Esophagus mucosa (tissue), 1 donor: ENCODE data around the gene KANK3. TPM values are rescaled to one million over a fixed set of nuclear protein-coding genes. Genes with fewer than 3 reads are reported as not detected.
"Not testable (repeated sequence)": the region's sequence is repeated elsewhere in the genome, so short reads cannot be mapped to it uniquely, and the experiment has no call there.

Experiments
- ATAC-seq: fragments of 200-7000 bp; cut with Tn5 transposase; one replicate; pipeline ENCODE4 v1.9.1; 2020
- total RNA-seq: library from RNA; stranded (reverse); gene quantifications from one replicate; pipeline ENCODE4 v1.2.4, GENCODE V29; 2023
- donor health status: DM: yes; HTN: yes; CAD: no.

KANK3 gene
- total RNA-seq, 1 donor from 2014 or later = 1.6 TPM

GRCh38 chr19:8370176-8371010 lies 27.3 kb upstream of the KANK3 start:
- ATAC-seq = peak; percentile 4

GRCh38 chr19:8367327-8368001 lies 24.4 kb upstream of the KANK3 start:
- peak; percentile 14 for ATAC-seq

- ATAC-seq = no peak
Observed at GRCh38 chr19:8366961-8367326, 23.9 kb upstream of the KANK3 start.

- ATAC-seq = no peak
Observed at GRCh38 chr19:8366121-8366581, 23.1 kb upstream of the KANK3 start.

GRCh38 chr19:8363803-8364771 lies 21.0 kb upstream of the KANK3 start, which contains the start of gene ANGPTL4:
Gene ANGPTL4, plus strand, starts transcription at chr19:8364155. Its CDS starts 167 bp downstream, at chr19:8364322.
- peak; percentile 74 for ATAC-seq

GRCh38 chr19:8361921-8362793 lies 19.1 kb upstream of the KANK3 start:
- peak; percentile 88 for ATAC-seq

DNA sequence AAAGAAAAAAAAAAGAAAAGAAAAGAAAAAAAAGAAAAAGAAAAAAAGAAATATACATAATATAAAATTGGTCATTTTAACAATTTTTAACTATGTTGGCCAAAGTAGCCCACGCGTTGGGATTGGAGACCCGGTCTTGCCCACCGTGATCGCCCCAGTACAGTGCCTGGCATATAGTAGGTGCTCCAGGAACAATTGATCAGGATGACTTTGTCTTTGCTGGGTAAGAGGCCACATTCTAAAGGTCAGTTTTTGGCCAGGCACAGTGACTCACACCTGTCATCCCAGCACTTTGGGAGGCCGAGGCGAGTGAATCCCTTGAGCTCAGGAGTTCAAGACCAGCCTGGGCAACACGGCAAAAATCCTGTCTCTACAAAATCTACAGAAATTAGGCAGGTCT lies 17.1 kb upstream of the KANK3 start:
- ATAC-seq = no peak

DNA sequence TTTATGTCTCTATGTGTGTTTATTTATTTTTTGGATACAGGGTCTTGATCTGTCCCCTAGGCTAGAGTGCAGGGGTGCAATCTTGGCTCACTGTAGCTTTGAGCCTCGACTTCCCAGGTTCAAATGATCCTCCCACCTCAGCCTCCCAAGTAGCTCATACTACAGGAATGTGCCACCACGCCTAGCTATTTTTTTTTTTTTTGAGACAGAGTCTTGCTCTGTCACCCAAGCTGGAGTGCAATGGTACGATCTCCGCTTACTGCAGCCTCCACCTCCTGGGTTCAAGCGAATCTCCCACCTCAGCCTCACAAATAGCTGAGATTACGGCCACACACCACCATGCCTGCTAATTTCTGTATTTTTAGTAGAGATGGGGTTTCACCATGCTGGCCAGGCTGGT lies 15.9 kb upstream of the KANK3 start:
- ATAC-seq = no peak

DNA sequence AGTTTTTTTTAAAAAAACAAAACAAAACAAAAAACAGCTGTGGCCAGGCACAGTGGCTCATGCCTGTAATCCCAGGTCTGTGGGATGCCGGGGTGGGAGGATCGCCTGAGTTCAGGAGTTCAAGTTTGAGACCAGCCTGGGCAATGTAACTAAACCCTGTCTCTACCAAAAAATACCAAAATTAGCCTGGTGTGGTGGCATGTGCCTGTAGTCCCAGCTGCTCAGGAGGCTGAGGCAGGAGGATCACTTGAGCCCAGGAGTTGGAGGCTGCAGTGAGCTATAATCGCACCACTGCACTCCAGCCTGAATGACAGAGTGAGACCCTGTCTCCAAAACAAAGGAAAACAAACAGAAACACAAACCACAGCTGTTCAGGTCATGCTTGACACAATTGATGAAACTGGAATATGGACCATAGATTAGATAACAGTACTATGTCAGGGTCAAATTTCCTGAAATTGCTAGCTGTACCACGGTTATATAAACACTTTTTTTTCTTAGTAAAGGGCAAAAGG lies 14.0 kb upstream of the KANK3 start:
- no peak for ATAC-seq

DNA sequence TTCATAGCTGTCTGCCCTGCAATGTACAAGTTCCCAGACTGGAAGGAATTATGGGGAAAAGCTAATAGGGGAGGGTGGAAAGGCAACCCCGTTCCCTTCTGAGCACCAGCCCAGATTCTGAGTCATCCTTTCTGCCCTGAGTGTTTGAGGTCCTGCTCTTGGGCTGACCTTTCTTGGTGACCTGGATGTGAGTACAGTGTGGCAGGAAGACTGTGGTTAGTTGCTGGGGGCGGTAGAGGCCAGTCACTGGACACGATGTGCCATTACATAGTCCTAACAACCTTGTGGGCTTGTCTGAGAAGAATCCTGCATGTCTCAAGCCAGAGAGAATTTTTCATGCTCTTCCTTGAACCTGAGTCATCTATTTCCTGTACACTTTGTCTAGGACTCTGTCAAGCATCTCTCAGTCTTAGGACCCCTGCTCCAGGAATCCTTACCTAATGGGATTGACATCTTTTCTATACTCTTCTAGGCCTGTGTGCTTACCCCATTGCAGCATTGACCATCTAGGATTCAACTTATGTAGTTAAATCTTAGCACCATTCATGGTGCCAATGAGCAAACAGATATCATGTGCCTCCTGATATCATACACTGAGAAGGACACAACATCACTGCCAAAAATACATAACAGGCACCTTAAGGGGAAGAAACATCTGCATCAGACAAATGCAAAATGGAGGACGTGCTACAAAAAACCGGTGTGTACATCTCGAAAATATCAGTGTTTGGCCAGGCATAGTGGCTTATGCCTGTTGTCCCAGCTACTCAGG lies 12.8 kb upstream of the KANK3 start:
- ATAC-seq = peak; percentile 78

DNA sequence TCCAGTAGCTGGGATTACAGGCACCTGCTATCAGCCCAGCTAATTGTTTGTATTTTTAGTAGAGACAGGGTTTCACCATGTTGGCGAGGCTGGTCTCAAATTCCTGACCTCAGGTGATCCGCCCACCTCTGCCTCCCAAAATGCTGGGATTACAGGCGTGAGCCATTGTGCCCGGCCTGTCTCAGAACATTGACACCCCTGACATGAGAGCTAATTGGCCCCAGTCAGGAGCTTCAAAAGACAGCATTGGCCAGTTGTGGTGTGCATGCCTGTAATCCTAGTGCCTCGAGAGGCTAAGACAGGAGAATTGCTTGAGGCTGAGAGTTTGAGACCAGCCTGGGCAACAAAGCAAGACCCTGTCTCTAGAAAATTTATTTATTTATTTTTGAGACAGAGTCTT lies 9.8 kb upstream of the KANK3 start:
- ATAC-seq = not testable (repeated sequence)

GRCh38 chr19:8352134-8352827 lies 9.2 kb upstream of the KANK3 start:
- no peak for ATAC-seq

GRCh38 chr19:8349629-8350372 lies 6.7 kb upstream of the KANK3 start:
- not testable (repeated sequence) for ATAC-seq

DNA sequence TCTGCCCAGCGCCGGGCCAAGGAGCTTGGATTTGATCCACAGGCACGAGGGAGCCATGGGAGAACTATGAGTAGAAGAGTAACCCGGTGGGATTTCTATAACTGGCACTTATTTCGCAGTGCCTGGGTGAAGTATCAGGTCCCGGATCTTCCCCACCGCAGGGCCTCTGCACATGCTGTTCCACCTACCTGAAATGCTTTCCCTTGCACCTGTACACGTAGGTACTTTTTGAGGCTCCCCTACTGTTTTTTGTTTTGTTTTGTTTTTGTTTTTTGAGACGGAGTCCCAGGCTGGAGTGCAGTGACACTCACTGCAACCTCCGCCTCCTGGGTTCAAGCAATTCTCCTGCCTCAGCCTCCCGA lies 402 bp upstream of the KANK3 start:
- no peak for ATAC-seq

DNA sequence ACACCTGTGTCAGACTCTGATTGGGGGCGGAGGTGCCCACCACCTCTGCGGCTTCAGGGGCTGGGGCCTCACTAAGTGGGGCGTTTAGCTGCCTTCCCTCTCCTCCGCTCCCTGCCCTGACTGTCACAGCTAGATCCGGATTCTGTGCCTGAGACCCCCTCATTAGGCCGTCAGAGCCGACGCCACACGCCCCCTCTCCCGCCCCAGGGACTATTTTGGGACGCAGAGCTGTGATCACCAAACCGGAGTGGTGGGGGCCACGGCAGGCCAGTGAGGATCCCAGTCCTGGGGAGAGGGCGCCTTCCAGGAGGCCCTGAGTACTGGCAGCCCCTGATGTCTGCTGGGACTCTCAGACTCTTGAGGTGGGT lies 762 bp downstream of the KANK3 start:
- peak; percentile 16 for ATAC-seq

GRCh38 chr19:8341504-8341903 lies 1.6 kb downstream of the KANK3 start:
- not testable (repeated sequence) for ATAC-seq

- peak; percentile 6 for ATAC-seq
Observed at GRCh38 chr19:8340341-8341096, 2.5 kb downstream of the KANK3 start.

DNA sequence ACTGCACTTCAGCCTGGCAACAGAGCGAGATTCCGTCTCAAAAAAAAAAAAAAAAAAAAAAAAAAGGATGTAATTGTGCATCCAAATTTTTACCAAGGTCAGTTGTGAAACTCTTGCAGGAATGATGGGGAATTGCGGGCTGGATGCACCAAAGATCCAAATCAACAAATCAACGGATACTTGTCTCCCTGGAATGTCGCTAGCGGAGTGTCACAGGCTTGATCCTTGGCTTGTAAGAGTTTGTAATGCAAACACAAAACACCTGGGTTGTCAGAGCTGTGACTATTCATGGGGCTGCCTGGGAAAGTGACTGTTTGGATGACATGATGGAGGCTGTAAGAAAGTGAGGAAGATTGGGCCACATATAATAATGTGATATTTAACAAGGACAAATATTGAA lies 4.2 kb downstream of the KANK3 start:
- ATAC-seq = no peak

GRCh38 chr19:8337728-8338127 lies 5.3 kb downstream of the KANK3 start:
- no peak for ATAC-seq
